HG03520 (cell line): ENCODE results near the gene DIS3L2.
A peak's percentile ranks its signal among the peaks of the same experiment; 100 is the strongest.

Experiments used
- ATAC-seq: cut with Tn5 transposase; IDR thresholded peaks from one replicate; pipeline ENCODE4 v1.9.1; 2021; ENCODE audit warnings: mild to moderate bottlenecking, moderate library complexity; ENCODE audit not compliant: unreplicated experiment

The DIS3L2 gene

DNA sequence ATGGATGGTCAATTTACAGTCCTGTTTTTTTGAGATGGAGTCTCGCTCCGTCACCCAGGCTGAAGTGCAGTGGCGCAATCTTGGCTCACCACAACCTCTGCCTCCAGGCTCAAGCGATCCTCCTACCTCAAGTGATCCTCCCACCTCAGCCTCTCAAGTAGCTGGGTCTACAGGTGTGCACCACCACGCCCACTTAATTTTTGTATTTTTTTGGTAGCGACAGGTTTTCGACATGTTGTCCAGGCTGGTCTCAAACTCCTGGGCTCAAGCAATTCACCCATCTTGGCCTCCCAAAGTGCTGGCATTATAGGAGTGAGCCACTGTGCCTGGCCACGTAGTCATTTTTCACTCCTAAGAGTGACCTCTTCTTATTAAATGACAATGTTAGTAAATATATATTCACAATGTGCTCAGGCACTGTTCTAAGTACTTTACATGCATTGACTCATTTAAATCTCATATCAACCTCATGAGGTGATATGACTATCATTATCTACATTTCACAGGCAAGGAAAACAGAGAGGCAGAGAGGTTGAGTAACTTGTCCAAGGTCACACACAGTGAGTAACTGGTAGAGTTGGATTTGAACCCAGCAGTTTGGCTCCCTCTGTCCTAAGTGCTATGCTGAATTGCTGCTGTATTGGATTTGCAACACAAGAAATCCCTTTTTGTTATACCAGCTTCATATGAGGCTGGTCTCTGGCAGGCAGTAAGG, 5.6 kb upstream of the DIS3L2 start:
- no peak for ATAC-seq

DNA sequence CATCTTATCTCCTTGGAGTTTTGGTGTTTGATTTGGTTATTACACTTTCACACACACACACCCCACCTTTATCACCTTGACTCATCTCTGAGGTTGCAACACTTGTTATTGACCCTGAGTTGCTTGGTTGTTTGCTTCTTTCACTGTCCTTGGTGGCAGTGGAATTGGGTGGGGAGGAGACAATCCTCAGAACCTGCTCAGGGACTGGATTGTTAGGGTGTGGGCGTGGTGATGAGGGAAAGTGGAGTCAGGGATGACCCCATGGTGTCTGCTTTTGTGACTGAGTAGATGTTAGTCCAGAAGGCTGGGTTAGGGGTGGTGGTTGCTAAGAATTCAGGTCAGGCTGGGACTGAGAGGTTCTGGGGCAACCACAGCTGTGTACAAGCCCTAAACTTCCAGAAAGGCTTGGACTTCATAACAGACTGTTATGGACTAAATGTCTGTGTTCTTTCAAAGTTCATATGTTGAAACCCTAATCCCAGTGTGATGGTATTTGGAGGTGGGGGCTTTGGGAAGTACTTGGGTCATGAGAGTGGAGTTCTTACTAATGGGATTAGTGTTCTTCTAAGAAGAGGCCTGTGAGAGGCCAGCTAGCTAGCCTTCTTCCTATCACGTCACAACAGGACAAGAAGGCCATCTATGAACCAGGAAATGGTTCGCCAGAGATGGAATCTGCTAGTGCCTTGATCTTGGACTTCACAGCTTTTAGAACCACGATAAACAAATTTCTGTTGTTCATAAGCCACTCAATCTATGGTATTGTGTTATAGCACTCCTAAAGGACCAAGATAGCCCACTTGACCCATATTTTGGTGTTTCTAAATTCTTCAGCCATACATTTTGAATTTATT, 3.4 kb upstream of the DIS3L2 start:
- no peak for ATAC-seq

DNA sequence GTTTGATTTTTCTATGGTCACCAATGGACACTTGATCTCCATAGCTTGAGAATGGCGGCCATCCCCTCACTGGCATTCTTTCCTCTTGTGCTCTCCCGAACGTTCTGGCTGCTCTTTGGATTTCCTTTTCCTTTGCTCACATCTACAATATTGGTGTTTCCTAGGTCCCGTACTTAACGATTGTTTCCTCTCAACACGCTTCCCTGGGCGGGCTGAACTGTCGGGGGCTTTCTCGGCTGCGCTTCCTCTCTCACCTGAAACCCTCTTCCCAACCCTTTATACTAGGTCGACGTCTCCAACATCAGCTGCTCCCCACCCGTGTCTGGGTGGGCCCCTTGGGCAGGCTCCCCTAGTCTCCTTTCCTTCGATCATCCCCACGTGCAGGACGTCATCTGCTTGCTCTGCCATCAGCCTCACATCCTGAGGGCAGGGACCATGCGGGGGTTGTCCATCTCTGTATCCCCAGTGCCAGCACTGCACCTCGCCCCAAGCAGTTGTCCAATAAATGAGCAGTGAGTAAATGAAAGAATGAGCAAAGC, 634 bp upstream of the DIS3L2 start:
- peak; percentile 26 for ATAC-seq

DNA sequence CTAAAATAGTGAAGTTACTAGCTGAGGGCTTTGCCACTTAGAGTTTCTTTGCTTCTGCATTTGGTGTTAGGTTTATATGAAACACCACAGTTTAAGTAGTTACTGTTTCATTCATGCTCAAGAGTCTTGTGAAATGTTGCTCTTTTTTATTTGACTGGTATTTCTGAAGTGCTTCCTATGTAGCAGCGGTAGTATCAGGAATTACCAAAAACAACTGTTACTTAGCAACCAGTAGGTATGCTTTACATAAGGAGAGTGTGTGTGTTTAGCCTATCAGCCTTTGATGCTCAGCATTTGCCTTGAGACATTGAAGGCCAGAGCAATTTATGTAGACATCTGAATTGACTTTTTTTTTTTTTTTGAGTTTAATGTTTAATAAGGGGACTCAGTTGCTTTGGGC, 3.6 kb downstream of the DIS3L2 start:
- ATAC-seq: no peak

DNA sequence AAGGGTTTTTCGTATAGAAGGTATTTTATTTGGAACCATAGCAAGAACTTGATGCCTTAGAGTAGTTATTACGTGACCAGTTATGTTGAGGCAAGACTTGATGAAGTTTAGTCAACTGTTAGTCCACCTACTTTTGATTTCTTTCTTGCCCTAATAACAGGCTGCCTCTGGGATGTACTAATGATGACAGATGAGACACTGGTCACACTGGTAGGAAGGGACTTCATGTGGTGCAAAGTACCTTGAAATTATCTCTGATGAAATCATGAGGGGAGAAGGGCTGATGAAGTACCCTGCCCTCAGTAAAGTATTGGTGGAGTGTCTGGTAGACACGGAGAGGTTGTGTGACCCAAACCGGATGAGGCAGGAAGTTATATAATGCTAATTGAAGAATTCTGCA, 5.4 kb downstream of the DIS3L2 start:
- no peak for ATAC-seq

DNA sequence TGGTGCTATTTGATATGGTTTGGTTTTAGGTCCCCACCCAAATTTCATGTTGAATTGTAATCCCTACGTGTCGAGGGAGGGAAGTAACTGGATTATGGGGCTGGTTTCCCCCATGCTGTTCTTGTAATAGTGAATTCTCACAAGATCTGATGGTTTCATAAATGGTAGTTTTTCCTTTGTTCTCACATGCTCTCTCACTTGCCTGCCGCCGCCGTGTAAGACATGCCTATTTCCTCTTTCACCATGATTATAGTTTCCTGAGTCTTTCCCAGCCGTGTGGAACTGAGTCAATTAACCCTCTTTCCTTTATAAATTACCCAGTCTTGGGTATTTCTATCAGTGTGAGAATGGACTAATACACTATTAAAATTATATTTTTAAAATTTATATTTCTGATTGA, 7.3 kb downstream of the DIS3L2 start:
- no peak for ATAC-seq

DNA sequence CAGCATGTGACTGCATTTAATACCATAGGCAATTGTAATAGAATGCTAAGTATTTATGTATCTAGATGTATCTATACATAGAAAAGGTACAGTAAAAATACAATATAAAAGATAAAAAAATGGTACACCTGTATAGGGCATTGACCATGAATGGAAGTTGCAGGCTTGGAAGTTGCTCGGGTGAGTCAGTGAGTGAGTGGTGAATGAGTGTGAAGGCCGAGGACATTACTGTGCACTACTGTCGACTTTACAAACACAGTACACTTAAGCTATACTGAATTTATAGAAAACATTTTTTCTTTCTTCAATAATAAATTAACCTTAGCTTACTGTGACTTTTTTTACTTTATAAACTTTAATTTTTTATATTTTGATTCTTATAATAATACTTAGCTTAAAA, 8.9 kb downstream of the DIS3L2 start:
- no peak for ATAC-seq

DNA sequence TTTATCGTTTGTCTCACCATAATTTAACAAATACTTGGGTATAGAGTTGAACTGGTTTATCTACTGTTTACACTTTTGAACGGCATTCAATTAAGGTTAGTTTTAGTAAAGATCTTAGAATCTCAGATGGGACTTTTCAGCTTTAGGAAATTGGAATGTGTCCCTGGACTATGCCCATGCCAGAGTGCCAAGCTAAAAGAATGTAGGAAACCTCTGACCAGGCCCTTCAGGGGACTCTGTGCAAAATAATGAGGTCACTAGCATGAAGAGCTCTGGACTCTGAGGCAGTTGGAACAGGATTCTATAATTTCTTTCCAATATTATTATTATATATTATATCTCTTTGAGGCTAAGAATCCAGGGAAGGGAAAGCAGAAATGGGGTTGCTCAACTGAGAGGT, 13.5 kb downstream of the DIS3L2 start:
- no peak for ATAC-seq

DNA sequence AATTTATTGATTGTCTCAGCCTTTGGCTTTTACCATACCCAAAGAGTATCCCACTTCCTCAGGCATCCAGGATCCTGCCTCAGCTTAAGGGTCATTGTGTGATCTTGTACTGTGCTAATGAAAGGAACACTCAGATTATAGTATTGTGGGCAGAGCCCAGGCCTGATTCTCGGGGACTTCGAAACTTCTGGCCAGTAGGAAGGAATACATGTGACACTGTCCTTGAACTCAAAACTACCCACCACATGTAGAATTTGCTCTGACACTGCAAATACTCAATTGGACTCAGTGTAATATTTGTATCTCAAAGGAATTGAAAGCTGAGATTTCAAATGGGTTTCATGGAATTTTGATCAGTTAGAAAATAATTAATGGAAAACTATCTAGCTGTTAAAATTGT, 15.9 kb downstream of the DIS3L2 start:
- ATAC-seq: no peak

DNA sequence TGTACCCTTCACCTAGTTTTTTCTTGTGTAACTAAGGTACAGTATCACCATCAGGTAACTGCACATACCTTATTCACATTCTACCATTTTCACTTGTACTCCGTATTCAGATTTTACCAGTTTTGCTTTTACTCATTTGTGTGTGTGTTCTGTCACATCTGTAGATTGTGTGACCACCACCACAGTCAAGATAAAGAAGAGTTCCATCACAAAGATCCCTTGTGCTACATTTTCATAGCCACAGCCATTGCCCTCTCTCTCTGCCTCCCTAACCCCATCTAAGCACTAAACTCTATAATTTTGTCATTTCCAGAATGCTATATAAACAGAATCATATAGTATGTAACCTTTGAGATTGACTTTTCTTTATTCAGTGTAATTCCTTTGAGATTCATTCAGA, 23.5 kb downstream of the DIS3L2 start:
- ATAC-seq: no peak

DNA sequence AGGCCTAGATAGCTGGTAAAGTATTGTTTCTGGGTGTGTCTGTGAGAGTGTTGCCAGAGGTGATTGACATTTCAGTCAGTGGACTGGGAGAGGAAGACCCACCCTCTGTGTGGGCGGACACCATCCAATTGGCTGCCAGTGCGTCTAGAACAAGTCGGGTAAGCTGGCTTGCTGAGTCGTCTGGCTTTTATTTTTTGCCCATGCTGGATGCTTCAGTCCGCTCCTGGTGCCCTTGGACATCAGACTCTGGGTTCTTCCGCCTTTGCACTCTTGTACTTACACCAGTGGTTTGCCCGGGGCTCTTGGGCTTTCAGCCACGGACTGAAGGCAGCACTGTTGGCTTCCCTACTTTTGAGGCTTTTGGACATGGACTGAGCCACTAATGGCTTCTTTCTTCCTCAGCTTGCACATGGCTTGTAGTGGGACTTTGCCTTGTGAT, 24.3 kb downstream of the DIS3L2 start:
- no peak for ATAC-seq

DNA sequence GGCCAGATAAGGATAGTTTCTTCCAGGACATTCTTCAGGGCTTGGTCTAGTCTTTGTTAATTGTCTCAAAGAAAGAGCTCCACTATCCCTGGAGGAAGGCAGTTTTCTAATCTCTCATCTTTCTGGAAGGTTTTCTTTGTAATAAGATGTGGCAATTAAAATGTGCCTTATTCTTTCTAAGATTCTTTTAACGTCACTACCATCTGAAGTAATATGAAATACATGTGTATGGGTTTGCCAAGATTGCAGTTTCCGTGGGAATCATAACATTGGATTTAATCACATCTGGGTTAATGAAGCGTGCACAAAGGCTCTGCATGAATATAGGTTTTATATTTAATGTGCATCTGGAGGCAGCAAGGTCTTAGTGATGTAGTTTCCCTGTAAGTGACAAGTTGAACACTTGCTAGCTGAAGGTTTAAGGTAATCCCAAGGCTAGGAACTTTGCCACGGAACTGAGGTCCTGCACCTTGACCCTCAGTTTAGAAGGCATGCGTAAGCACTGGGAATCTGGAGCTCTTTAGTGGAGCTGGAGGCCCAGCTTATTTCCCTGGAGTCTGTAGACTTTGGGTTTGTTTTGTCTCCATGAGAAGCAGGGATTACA, 25.7 kb downstream of the DIS3L2 start:
- ATAC-seq: no peak

DNA sequence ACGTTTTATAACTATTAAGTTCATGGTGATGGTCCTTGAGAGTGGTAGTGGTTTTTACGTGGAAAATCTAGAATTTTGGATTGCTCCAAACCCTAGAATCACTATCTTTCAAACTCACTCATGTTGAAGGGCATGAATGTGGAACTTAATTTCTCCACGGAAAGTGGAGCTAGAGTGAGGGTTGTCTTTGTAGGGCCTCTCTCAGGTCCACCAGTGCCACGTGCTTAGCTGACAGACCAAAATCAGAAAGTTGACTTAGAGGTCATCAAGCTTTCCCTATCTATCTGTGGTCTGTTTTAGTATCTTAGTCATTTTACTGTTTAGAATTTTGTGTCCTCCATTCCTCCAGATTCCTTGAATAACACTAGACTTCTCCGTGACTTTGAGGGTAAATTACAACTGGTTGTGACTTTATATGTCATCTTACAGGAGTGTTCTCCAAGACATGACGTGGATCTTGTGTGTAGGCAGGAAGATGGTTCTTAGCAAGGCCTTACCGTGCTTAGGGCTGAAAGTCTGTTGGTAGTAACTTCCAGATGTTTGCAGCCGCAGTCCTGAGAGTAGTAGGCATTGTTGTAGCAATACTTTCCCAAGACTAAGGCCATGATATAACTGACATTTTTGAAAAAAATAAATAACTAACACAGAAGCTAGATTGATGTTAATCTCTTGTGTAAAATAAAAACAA, 26.8 kb downstream of the DIS3L2 start:
- ATAC-seq: no peak

DNA sequence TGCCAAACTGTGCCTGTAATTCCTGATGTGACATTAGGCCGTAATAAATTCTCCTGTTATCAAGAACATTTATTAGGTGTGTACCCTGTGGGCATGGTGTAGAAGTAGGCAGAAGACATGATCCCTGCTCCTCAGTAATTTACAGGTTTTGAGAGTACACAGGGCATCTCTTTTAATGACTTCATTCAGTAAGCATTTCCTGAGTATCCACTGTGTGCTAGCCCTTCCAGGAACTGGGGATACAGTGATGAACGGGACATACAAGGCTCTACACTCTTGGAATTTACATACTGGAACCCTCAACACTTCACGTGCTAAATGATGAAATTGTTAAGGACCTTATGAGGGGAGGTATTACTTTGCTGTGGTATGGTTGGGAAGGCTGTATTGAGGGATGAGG, 30.2 kb downstream of the DIS3L2 start:
- no peak for ATAC-seq

DNA sequence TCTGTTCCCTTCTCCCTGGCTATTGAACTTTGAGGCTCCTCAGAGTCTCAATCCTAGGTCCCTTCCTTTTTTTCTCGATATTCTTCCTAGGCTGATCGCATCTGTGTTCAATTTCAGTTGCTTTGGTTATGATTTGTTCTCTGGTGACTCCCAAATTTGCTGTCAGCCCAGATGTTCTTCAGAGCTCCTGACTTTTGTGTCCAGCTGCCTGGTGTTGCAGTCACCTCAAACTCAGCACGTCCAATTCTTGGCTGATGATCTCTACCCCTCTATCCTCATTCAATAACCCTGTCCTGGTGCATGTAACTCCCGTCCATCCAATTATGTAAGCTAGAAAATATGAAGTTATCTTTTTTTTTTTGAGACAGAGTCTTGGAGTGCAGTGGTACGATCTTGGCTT, 31.4 kb downstream of the DIS3L2 start:
- ATAC-seq: no peak

DNA sequence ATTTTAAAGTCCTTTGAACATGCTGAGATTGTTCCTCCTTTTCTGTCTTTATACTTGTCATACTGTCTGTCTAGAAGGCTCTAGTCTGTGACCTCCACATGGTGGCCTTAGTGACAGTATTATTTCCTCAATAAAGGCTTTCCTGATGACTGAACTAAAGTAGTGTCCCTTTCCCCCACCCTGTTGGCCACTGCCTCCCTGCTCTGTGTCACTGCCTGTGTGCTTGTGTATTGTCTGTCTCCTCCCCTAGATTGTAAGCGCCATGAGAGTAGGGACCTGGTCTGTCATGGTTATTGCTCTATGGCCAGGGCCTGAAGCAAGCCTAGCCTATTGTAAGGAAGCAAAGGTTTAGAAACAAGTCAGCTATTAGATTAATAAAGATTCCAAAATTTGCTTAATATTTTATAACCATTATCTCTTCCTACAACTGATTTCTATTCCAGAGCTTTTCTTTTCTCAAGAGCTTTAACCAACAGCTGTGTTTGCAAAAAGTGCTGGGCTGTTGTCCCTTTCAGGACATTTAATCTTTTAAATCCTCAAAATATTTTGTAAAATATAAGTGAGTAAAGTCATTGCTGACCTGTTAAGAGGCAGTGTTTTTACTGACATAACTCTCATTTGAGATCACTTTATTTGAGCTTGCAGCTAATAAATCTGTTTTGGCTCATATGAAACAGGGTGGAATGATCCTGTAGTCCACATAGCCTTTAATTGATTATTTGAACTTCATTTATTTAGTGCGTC, 35.5 kb downstream of the DIS3L2 start:
- no peak for ATAC-seq

DNA sequence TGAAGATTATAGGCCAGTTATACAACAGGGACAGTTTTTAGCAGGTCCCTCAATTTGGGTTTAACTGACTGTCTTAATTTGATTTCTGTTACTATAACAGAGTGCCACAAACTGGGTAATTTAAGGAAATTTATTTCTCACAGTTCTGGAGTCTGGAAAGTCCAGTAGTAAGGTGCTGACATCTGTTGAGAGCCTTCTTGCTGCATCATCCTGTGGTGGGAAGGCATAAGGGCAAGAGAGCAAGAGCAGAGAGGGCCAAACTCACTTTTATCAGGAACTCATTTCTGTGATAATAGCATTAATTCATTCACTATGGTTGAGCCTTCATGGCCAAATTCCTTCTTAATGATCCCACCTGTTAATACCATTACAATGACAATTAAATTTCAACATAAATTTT, 36.5 kb downstream of the DIS3L2 start:
- no peak for ATAC-seq

DNA sequence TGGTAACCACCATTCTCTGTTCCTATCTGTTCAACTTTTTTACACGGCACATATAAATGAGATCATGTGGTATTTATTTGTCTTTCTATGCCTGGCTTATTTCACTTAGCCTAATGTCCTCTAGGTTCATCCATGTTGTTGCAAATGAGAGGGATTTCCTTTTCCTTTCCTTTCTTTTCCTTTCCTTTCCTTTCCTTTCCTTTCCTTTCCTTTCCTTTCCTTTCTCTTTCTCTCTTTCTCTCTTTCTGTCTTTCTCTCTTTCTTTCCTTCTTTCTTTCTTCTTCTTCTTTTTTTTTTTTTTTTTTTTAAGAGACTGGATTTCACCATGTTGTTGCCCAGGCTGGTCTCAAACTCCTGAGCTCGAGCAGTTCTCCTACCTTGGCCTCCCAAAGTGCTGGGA, 38.9 kb downstream of the DIS3L2 start:
- ATAC-seq: no peak

DNA sequence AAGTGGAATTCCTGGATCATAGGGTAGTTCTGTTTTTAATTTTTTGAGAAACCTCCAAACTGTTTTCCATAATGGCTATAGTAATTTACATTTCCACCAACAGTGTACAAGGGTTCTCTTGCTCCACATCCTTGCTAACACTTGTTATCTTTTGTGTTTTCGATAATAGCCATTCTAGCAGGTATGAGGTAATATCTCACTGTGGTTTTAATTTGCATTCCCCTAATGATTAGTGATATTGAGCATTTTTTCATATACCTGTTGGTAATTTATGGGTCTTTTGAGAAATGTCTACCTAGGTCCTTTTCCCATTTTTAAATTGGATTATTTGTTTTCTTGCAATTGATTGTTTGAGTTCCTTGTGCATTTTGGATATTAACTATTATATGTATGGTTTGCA, 39.6 kb downstream of the DIS3L2 start:
- no peak for ATAC-seq

DNA sequence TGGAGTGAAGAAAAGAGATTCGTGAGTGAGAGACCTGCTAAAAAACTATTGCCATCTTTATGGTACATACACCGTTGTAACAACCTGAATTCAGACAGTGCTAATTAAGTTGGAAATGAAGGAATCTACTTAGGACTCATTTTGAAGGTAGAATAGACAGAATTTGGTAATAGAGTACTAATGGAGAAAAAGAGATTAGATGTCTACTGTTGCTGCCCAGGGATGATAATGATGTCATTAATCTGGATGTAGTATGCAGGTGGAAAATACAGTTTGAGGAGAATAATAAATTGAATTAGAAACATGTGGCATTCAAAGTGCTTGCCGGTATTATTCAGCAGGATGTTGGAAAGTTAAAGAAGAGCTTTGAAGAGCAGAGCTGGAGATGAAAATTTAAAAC, 44.7 kb downstream of the DIS3L2 start:
- ATAC-seq: no peak
